ENCODE results near the gene CYTL1. TPM values are rescaled to one million over a fixed set of nuclear protein-coding genes. Genes with fewer than 3 reads are reported as not detected.

CYTL1 gene
- polyA plus RNA-seq, 1 donor from 2014 or later, result not detected

- Histone ChIP-seq H3K27ac (ENCODE audit: low read length) (no peak overlapping the region), H4K20me1 (ENCODE audit: insufficient read depth) (no peaks in the 10 kb centered on the region), H3K4me2 (ENCODE audit: low read length) (no peak overlapping the region), H3K9me2 (ENCODE audit: insufficient read depth, low read length) (no peaks in the 10 kb centered on the region), H3K36me3 (ENCODE audit: insufficient read depth, low read length) (no peaks in the 10 kb centered on the region), H3K9me3 (ENCODE audit: low read length) (no peaks in the 10 kb centered on the region), H3K9ac (ENCODE audit: low read length) (no peak overlapping the region), H3K27me3 (ENCODE audit: insufficient read depth, low read depth, low read length) (no peaks in the 10 kb centered on the region), H2AFZ (ENCODE audit: low read depth, low read length) (no peak overlapping the region), H3F3A (ENCODE audit: insufficient read depth, low read length, poor library complexity, severe bottlenecking) (no peaks in the 10 kb centered on the region), H3K4me3 (ENCODE audit: low read length) (no peak overlapping the region), H3K79me2 (replicated peaks; ENCODE audit: insufficient read depth, low read length) (no peaks in the 10 kb centered on the region)
- TF ChIP-seq MXI1 (conservative IDR thresholded peaks at IDR 0.05; ENCODE audit: poor library complexity, severe bottlenecking) (no peak), REST (IDR thresholded peaks at IDR 0.05; ENCODE audit: borderline replicate concordance) (no peak), EP300 (conservative IDR thresholded peaks at IDR 0.05; ENCODE audit: poor library complexity, severe bottlenecking) (no peak), TAF1 (IDR thresholded peaks at IDR 0.05; ENCODE audit: low read depth) (no peak), EZH2 (IDR thresholded peaks at IDR 0.05; ENCODE audit: borderline replicate concordance, insufficient read depth, low read length, poor library complexity, severe bottlenecking) (no peak), POLR2AphosphoS5 (IDR thresholded peaks at IDR 0.05) (no peak), SMC3 (conservative IDR thresholded peaks at IDR 0.05; ENCODE audit: poor library complexity) (no peak), CTCF (IDR thresholded peaks at IDR 0.05; ENCODE audit: poor library complexity, severe bottlenecking) (no peak), RAD21 (conservative IDR thresholded peaks at IDR 0.05) (no peak)
Measured at GRCh38 chr4:5030927-5031326, 11.7 kb upstream of the CYTL1 start.

- H3K9me2 ChIP-seq (ENCODE audit: insufficient read depth, low read length), result no peaks in the 10 kb centered on the region
- no peaks in the 10 kb centered on the region for H3K36me3 ChIP-seq (ENCODE audit: insufficient read depth, low read length)
- no peaks in the 10 kb centered on the region for H3K27me3 ChIP-seq (ENCODE audit: insufficient read depth, low read depth, low read length)
- H4K20me1 ChIP-seq (ENCODE audit: insufficient read depth), result no peaks in the 10 kb centered on the region
- H3K79me2 ChIP-seq (replicated peaks; ENCODE audit: insufficient read depth, low read length), result no peaks in the 10 kb centered on the region
- no peak overlapping the region for H3K9ac ChIP-seq (ENCODE audit: low read length)
- no peak overlapping the region for H3K4me3 ChIP-seq (ENCODE audit: low read length)
- no peak overlapping the region for H2AFZ ChIP-seq (ENCODE audit: low read depth, low read length)
- H3K9me3 ChIP-seq (ENCODE audit: low read length), result no peaks in the 10 kb centered on the region
- H3F3A ChIP-seq (ENCODE audit: insufficient read depth, low read length, poor library complexity, severe bottlenecking), result no peaks in the 10 kb centered on the region
- no peak overlapping the region for H3K27ac ChIP-seq (ENCODE audit: low read length)
- no peak for TF ChIP-seq TAF1 (IDR thresholded peaks at IDR 0.05; ENCODE audit: low read depth)
- TF ChIP-seq EZH2 (IDR thresholded peaks at IDR 0.05; ENCODE audit: borderline replicate concordance, insufficient read depth, low read length, poor library complexity, severe bottlenecking), result no peak
- no peak for TF ChIP-seq MXI1 (conservative IDR thresholded peaks at IDR 0.05; ENCODE audit: poor library complexity, severe bottlenecking)
- H3K4me2 ChIP-seq (ENCODE audit: low read length), result no peak overlapping the region
Measured at GRCh38 chr4:5030221-5030620, 11.0 kb upstream of the CYTL1 start.

- H3K4me2 ChIP-seq (ENCODE audit: low read length), result no peak overlapping the region
- H3K9me3 ChIP-seq (ENCODE audit: low read length), result no peaks in the 10 kb centered on the region
- H3K27ac ChIP-seq (ENCODE audit: low read length), result no peak overlapping the region
- H3K79me2 ChIP-seq (replicated peaks; ENCODE audit: insufficient read depth, low read length), result no peaks in the 10 kb centered on the region
- H3K9me2 ChIP-seq (ENCODE audit: insufficient read depth, low read length), result no peaks in the 10 kb centered on the region
- no peaks in the 10 kb centered on the region for H3F3A ChIP-seq (ENCODE audit: insufficient read depth, low read length, poor library complexity, severe bottlenecking)
- H2AFZ ChIP-seq (ENCODE audit: low read depth, low read length), result no peak overlapping the region
- no peak overlapping the region for H3K9ac ChIP-seq (ENCODE audit: low read length)
- no peaks in the 10 kb centered on the region for H4K20me1 ChIP-seq (ENCODE audit: insufficient read depth)
- no peak overlapping the region for H3K4me3 ChIP-seq (ENCODE audit: low read length)
- no peaks in the 10 kb centered on the region for H3K36me3 ChIP-seq (ENCODE audit: insufficient read depth, low read length)
- no peak for TF ChIP-seq CTCF (IDR thresholded peaks at IDR 0.05; ENCODE audit: poor library complexity, severe bottlenecking)
- no peak for TF ChIP-seq EP300 (conservative IDR thresholded peaks at IDR 0.05; ENCODE audit: poor library complexity, severe bottlenecking)
- TF ChIP-seq SMC3 (conservative IDR thresholded peaks at IDR 0.05; ENCODE audit: poor library complexity), result no peak
- TF ChIP-seq REST (IDR thresholded peaks at IDR 0.05; ENCODE audit: borderline replicate concordance), result no peak
- no peak for TF ChIP-seq TAF1 (IDR thresholded peaks at IDR 0.05; ENCODE audit: low read depth)
- no peaks in the 10 kb centered on the region for H3K27me3 ChIP-seq (ENCODE audit: insufficient read depth, low read depth, low read length)
Measured at GRCh38 chr4:5029447-5029846, 10.2 kb upstream of the CYTL1 start.
